Inflammatory macrophage (primary cell): ENCODE measurements around the gene ZNF618.
"Not testable (repeated sequence)": the region's sequence is repeated elsewhere in the genome, so short reads cannot be mapped to it uniquely, and the experiment has no call there.

Experiments
- DNase-seq, 2 donors: peaks; one replicate each; pipeline ENCODE4 v3.0.0-alpha.2; 2020 to 2022

The ZNF618 gene

GRCh38 chr9:114039484-114039883 lies 163.4 kb downstream of the ZNF618 start:
- DNase-seq = no peak

GRCh38 chr9:114043660-114044059 lies 167.6 kb downstream of the ZNF618 start:
- not testable (repeated sequence) for DNase-seq

GRCh38 chr9:114046237-114046755 lies 170.2 kb downstream of the ZNF618 start:
- DNase-seq = no peak

- DNase-seq = no peak
These were observed 170.8 kb downstream of the ZNF618 start for GRCh38 chr9:114046875-114047274.

GRCh38 chr9:114047717-114048116 lies 171.6 kb downstream of the ZNF618 start:
- DNase-seq = no peak

GRCh38 chr9:114048533-114049415 lies 172.7 kb downstream of the ZNF618 start:
- no peak for DNase-seq

GRCh38 chr9:114049441-114050225 lies 173.5 kb downstream of the ZNF618 start:
- DNase-seq = no peak

GRCh38 chr9:114050226-114050568 lies 174.1 kb downstream of the ZNF618 start:
- no peak for DNase-seq

- DNase-seq = no peak
These were observed 174.5 kb downstream of the ZNF618 start for GRCh38 chr9:114050646-114051045.

GRCh38 chr9:114051281-114051680 lies 175.2 kb downstream of the ZNF618 start:
- no peak for DNase-seq

- DNase-seq = no peak
These were observed 175.6 kb downstream of the ZNF618 start for GRCh38 chr9:114051706-114052105.

GRCh38 chr9:114053246-114054005 lies 177.3 kb downstream of the ZNF618 start:
- no peak for DNase-seq

GRCh38 chr9:114054191-114054690 lies 178.1 kb downstream of the ZNF618 start:
- no peak for DNase-seq

GRCh38 chr9:114055061-114055460 lies 179.0 kb downstream of the ZNF618 start:
- DNase-seq = no peak

- DNase-seq = no peak
These were observed 179.8 kb downstream of the ZNF618 start for GRCh38 chr9:114055894-114056293.

GRCh38 chr9:114056527-114056926 lies 180.4 kb downstream of the ZNF618 start:
- no peak for DNase-seq

GRCh38 chr9:114057161-114057885 lies 181.2 kb downstream of the ZNF618 start:
- DNase-seq = no peak

GRCh38 chr9:114058688-114059046 lies 182.6 kb downstream of the ZNF618 start:
- no peak for DNase-seq

- DNase-seq = no peak
These were observed 183.1 kb downstream of the ZNF618 start for GRCh38 chr9:114059047-114059803.

GRCh38 chr9:114060070-114060469 lies 184.0 kb downstream of the ZNF618 start:
- DNase-seq = no peak

GRCh38 chr9:114060711-114061110 lies 184.6 kb downstream of the ZNF618 start:
- no peak for DNase-seq
